Amniotic stem cell (primary cell): Measurements from ENCODE around the gene ZNF408.

Experiments
- DNase-seq: peaks from one replicate; lab custom pipeline; 2025; lab: John Stamatoyannopoulos, UW

The ZNF408 gene

DNA sequence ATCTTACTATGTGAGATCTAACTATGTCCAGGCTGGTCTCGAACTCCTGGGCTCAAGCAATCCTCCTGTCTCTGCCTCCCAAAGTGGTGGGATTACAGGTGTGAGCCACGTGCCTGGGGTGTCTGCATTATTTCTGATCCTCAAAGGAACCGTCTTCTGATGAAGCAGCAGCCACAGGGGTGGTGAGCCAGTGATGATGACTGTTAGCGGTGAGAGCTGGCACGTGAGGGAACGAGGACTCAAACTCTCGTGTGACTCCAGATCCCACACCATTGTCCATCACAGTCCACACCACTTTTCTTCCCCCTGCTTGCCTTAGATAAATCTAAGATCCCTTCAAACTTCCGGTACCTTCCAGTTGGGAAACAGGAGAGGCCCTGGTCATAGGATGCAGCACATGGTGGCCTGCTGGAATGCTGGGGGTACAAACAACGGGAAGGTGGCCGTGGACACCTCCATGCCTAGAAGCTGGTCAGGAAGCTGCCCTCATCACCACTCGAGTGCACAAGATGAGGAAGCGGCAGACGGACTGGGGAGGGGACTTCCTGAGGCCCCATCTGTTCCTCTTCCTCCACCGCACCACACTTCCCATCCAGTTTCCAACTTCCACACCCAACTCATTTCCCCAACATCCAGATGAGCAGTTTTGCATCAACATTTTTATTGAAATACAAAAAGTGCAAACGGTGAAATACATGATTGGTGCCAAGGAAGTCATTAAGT lies 24.2 kb upstream of the ZNF408 start:
- DNase-seq: no peak

GRCh38 chr11:46677169-46677568 lies 23.7 kb upstream of the ZNF408 start:
- DNase-seq: no peak

DNA sequence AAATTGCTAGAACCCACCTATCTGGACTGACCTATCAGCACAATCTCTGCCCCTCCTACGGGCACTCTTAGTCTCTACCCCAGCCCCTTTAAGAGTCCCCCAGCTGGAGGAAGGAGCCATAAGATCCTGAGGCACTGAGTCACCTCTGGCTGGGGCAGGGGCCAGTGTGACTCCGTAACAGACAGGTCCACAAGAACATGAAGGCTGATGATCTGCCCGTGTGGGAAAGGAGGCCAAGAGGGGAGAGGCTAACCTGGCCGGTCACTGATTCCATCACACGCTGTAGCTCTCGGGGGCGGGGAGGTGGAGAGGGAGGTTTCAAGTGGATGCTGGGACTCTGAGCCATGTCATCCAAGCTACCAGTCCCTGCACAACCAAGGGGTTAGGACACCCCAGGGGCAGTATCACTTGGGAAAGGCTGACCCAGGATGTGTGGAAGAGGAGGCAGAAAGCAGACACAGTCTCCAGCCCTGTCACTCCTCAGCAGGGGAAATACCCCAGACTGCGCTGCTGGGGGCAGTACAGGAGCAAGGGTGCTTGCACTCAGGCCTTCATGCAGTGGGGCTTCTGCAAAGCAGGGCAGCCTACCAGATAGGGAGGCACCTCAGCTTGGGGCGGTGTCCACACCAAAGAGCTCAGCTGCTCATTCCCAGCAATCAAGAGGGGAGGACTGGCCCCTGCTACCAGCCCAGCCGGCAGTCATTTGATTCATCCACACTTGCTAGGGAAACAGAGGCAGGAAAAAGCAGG lies 22.7 kb upstream of the ZNF408 start:
- no peak for DNase-seq

GRCh38 chr11:46678741-46679130 lies 22.1 kb upstream of the ZNF408 start:
- DNase-seq: no peak

DNA sequence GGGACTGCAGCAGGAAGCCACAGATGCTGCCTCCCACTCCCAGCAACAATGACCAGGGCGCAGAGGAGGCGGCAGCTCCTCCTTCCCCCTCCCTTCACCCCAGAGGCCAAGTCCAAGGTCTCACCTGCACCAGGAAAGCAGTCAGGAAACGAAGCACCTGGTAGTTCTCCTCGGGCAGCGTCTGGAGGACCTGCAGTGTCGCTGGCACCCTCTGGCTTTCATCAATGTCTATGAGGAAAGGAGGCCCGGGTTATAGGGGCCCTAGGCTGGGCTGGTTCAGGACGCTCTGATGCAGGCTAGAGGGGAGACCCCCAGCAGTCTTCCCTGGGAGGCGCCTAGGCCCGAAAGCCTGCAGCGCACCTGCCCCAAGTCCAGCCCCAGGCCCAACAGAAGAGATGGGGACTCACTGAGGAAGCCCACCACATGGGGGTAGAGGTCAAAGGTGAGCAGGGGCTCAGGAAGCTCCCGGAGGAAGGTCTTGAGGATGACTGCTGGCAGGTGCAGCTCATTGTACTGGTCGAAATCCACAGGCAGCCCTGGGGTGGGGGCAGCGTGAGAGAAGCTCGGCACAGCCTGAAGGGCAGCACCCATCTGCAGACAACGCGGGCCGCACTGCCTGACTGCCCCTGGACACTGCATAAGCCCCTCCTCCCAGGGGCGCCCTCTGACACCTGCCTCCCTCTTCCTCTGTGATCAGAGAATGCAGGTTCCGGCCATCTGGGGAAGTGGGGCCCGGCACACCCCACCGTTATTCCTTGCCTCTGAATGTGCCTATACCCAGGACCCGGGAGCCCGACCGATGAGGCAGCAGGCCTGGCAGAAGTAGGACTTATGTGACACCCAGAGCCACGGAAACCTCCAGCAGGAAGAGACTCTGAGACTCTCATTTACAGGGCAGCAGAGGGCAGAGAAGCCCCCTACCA lies 21.3 kb upstream of the ZNF408 start:
- no peak for DNase-seq

GRCh38 chr11:46680164-46680760 lies 20.6 kb upstream of the ZNF408 start:
- no peak for DNase-seq

DNA sequence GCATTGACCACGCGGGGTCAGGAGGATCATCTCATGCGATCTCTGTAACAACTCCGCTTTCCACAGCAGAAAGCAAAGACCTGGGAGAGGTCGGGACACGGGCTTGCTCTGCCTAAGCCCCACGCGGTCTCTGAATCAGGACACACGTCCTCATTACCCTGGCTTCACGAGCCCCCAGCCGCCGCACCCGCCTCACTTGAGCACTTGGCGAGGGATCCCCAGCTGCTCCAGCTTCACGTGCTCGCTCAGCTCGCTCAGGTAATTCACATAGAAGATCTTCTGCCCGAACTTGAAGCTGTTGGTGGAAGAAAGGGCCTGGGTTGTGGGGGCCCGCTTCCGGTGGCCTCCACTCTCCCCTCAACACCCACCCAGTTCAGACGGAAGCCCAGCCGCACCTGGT lies 20.0 kb upstream of the ZNF408 start:
- no peak for DNase-seq

- no peak for DNase-seq
Observed at GRCh38 chr11:46681814-46682213, 19.0 kb upstream of the ZNF408 start.

DNA sequence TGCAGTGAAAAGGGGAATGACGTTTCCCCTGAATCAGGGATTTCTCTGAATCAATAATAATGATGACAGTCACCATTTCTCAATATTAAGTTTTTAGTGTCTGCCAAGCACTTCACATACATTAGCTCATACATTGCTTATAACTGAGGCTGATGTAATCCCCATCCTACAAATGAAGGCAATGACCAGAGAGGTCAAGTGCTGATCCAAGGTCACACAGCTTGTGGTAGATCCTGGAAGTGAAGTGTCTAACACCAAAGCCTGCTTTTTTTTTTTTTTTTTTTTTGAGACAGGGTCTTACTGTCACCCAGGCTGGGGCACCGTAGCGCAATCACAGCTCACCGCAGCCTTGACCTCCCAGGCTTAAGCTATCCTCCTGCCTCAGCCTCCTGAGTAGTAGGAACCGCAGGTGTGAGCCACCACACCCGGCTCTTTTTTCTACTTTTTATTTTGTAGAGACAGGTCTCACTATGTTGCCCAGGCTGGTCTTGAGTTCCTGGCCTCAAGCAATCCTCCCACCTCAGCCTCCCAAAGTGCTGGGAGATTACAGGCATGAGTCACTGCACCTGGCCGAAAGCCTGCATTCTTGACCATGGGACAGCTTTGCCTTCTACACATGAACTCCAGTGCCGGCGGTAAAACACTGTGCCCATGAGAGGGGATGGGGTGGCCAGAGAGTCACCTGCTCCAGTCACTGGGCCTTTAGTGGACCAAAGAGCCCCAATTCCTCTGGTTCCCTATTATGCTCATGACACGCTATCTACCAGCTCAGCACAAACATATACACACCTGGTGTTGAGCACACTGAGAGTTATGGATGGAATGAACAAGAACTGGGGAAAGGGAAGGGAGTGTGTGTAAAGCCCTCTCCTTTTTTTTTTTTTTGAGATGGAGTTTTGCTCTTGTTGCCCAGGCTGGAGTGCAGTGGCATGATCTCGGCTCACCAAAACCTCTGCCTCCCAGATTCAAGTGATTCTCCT lies 17.8 kb upstream of the ZNF408 start:
- no peak for DNase-seq

DNA sequence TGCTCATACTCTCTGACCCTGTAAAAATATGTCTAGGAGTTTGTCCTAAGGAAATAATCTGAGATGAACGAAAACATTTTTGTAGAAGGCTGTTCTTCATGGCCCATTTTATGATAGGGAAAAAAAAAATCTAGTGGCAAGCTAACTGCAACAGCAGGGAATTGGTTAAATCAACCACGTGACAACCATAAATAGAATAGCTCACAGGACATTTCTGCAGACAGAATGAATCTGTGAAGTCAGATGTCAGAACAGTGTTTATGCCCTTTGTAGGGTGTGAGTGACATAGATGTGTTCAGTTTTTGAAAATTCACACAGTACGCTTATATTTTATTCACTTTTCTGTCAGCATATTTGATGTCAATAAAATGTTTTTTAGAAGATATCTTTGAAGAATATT lies 16.5 kb upstream of the ZNF408 start:
- no peak for DNase-seq

DNA sequence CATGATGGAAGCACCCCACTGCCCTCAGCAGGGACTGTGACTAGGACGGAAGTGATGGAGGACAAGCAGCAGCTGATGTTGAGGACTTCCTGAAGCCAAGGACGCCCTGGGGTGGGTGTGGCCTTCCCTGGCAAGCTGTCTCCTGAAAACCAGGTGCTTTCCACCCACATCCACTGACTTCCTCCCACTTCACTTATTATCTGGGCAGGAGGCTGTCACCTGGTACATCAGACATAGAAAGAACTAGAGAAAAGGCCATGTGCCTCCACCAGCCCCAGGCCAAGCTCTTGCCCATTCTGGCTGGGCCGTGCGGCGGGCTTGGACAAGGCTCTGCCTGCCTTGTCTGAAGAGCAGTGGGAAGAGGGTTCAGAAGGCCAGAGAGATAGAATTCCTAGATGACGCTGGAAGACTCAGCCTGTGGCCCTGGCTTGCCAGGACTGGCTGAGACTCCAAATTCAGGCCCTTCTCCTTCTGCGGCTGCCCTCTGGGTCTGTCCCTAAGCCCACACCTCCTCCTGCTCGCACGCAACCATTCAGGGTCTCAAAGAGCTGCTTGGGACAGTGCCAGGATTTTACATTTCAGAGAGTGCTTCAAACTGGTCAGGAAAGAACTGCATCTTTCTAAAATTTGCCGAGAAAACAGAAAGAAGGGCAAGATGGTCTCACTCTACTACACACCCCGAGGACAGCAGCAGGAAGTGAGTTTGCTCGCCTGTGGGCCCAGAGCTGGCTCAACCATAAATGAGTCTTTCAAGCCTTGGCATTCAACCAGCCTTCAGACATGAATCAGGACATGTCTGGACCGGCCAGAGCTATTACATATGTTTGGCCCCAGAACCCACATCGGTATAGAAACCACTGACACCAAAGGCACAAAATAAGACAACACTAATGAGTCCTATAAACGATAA lies 13.7 kb upstream of the ZNF408 start:
- DNase-seq: no peak

GRCh38 chr11:46690702-46691101 lies 10.1 kb upstream of the ZNF408 start:
- DNase-seq: no peak

- no peak for DNase-seq
Observed at GRCh38 chr11:46692450-46692849, 8.4 kb upstream of the ZNF408 start.

- DNase-seq: no peak
Observed at GRCh38 chr11:46693597-46694012, 7.2 kb upstream of the ZNF408 start.

DNA sequence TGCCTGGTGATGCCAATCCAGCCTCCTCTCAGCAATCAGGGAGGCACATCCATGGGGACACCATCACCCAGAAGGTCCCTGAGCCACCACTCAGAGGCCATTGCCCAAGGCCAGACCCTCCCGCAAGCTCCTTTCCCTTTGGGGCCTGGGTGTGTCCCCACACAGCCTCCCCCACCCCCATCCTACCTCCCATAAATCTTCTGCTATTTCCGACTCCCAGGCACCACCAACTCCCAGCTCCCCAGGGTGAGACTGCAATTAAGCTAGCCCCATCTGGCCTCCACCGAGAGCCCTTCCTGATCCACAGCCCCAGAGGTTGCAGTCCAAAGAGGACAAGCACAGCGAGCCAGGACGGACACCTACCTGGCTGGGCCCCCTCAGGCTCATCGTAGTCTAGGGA lies 6.8 kb upstream of the ZNF408 start:
- no peak for DNase-seq

- DNase-seq: no peak
Observed at GRCh38 chr11:46694607-46695006, 6.2 kb upstream of the ZNF408 start.

DNA sequence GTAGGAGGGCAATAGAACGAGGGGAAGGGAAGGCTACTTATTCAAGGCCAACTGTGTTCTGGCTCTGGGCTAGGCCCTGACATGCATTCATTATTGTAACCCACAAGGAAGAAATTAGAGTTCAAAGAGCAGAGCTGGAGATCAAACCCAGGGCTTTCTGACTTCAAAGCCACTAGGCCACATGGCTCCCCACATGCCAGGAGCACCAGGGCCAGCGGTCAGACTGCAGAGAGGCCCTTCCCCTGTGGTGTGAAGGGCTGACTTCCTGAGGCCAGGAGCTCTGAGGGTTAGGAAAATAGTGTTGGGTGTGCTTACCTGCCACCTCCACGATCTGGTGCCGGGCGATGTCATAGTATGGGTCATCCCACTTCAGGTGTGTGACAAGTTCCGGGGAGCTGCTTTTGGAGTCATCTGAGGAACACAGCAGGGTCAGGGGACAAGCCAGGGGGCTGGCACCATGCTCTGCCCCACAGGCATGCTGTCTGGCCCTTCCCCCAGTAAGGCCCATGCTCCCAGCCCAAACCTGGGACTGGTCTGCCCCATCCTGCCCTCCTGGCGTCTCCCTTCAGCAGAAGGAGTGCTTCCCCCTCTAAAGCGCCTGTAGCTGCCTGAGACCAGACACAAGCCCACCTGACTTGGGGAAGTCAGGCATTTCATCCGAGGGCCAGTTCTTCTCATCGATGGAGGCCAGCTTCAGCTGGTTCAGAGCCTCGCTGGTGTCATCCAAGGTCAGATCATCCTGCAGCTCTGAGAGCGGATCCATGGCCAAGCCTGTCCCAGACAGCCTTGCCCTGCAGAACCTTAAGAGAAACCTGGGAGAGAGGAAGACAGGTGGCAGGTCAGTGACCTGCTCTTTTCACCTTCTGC lies 5.3 kb upstream of the ZNF408 start:
- no peak for DNase-seq

GRCh38 chr11:46696212-46696558 lies 4.6 kb upstream of the ZNF408 start:
- DNase-seq: no peak

DNA sequence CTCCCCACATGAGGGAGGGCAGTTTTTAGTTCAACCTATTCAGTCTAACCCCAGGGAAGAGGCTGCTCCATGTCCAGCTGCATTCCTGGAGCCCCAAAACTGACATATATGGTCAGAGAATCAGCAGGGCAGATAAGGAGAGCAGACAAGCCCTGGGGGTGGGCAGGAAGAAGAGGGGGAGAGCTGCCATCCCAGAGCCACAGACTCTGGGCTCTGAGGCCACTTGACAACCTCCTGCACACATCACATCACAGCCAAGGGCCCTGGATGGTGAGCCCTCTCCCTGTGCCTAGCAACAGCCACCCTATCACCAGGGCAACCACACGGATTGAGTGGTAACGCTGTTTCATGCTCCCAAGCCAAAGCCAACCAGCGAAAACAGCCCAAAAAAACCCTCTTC lies 3.5 kb upstream of the ZNF408 start:
- DNase-seq: no peak
